ENCODE data around the gene ARHGAP21. TPM values are rescaled to one million over a fixed set of nuclear protein-coding genes. Genes with fewer than 3 reads are reported as not detected.
A peak's percentile ranks its signal among the peaks of the same experiment; 100 is the strongest.

The ARHGAP21 gene
- total RNA-seq, 2 donors from 2014 or later: 38.9 to 44.2 TPM

DNA sequence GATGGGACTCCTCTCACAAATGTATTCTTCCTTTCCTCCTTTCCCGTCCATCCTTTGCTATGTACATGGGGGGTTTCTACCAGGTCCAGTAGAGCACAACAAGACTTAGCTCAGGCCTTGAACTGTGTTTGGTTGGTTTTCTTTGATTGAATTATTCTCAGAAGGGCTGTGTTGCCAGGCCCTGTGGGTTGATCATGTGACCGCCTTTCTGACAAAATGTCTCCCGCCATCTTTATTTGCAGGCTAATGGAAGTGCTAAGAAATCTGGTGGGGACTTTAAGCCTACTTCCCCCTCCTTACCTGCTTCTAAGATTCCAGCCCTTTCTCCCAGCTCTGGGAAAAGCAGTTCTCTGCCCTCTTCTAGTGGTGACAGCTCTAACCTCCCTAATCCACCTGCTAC, 178.1 kb downstream of the ARHGAP21 start:
- DNase-seq (no peak), ATAC-seq (no peak)
- intact Hi-C loops (cut with DNase I): no loop called here
- no peaks in the 10 kb centered on the region for H3K27me3 ChIP-seq
- TF ChIP-seq, protein P1, sequence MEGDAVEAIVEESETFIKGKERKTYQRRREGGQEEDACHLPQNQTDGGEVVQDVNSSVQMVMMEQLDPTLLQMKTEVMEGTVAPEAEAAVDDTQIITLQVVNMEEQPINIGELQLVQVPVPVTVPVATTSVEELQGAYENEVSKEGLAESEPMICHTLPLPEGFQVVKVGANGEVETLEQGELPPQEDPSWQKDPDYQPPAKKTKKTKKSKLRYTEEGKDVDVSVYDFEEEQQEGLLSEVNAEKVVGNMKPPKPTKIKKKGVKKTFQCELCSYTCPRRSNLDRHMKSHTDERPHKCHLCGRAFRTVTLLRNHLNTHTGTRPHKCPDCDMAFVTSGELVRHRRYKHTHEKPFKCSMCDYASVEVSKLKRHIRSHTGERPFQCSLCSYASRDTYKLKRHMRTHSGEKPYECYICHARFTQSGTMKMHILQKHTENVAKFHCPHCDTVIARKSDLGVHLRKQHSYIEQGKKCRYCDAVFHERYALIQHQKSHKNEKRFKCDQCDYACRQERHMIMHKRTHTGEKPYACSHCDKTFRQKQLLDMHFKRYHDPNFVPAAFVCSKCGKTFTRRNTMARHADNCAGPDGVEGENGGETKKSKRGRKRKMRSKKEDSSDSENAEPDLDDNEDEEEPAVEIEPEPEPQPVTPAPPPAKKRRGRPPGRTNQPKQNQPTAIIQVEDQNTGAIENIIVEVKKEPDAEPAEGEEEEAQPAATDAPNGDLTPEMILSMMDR (IDR thresholded peaks at IDR 0.05): no peak
- no peak for TF ChIP-seq POLR2A (IDR thresholded peaks at IDR 0.05)
- H3K4me1 ChIP-seq: no peaks in the 10 kb centered on the region
- no peak overlapping the region for H3K4me3 ChIP-seq
- H3K27ac ChIP-seq: no peak overlapping the region
- WGBS, 2 donors: 85 to 98% methylated on average over 3 of the region's 3 CpGs
- H3K36me3 ChIP-seq (replicated peaks in 1 of 2; ENCODE audit: insufficient read depth in 1 of 2, low read depth in 2 of 2): peaks cover 0 to 11% of the 10 kb centered on the region in 2 donors
- H3K9me3 ChIP-seq: no peaks in the 10 kb centered on the region

DNA sequence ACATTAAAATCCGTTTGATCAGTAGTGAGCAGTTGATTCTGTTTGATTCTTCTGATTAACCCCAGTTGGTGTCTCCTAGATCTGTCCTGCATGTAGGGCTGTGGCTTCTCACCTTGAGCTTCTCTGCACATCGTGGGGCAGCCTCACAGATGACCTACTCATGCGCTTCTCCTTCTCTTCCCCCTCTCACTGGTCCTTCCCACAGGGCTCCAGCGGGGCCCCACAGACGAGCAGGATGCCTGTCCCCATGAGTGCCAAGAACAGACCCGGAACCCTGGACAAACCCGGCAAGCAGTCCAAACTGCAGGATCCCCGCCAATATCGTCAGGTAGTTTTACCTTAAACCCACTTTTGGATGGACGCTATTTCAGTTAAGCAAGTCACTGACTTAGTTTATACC, 178.9 kb downstream of the ARHGAP21 start:
- H3K27me3 ChIP-seq: no peaks in the 10 kb centered on the region
- H3K4me3 ChIP-seq: no peak overlapping the region
- H3K36me3 ChIP-seq (replicated peaks in 1 of 2; ENCODE audit: insufficient read depth in 1 of 2, low read depth in 2 of 2): peaks cover 0 to 14% of the 10 kb centered on the region in 2 donors
- 92 to 94% methylated on average over 10 of the region's 10 CpGs for WGBS, 2 donors
- no peak for ATAC-seq
- no peak overlapping the region for H3K27ac ChIP-seq
- no peak for DNase-seq
- H3K9me3 ChIP-seq: no peaks in the 10 kb centered on the region
- TF ChIP-seq, protein P1 (IDR thresholded peaks at IDR 0.05): no peak
- no peak for TF ChIP-seq POLR2A (IDR thresholded peaks at IDR 0.05)
- no peaks in the 10 kb centered on the region for H3K4me1 ChIP-seq
- intact Hi-C loops (cut with DNase I): no loop called here

DNA sequence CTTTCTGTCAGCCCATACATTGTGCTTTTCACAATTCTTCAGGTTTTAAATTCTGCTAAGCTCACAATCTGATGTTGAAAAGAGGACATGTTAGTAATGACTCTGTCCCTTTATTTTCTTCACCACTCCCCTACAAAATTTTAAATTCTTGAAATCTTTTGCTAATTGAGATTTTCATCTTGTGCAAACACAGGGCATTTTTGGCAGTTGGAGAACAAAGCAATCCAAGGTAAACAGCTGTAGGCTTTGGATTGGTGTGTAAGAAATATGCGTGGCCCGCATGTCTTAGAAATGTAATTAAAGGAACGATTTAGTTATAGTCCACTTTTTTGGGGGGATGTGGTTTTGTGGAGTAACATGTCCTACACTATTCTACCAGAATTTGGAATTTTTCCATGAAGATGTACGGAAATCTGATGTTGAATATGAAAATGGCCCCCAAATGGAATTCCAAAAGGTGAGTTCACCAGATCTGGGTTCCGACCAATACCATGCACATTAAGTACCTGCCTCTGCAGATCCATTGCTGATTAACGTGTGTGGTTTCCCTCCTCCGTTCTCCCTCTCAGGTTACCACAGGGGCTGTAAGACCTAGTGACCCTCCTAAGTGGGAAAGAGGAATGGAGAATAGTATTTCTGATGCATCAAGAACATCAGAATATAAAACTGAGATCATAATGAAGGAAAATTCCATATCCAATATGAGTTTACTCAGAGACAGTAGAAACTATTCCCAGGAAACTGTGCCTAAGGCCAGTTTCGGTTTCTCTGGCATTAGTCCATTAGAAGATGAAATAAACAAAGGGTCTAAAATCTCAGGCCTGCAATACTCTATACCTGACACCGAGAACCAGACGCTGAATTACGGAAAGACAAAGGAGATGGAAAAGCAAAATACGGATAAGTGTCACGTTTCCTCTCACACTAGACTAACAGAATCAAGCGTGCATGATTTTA, 181.1 kb downstream of the ARHGAP21 start:
- intact Hi-C loops (cut with DNase I): no loop called here
- H3K27ac ChIP-seq: no peak overlapping the region
- 80 to 86% methylated on average over 14 of the region's 14 CpGs for WGBS, 2 donors
- H3K9me3 ChIP-seq: no peaks in the 10 kb centered on the region
- TF ChIP-seq, protein P1 (IDR thresholded peaks at IDR 0.05): no peak
- H3K27me3 ChIP-seq: no peaks in the 10 kb centered on the region
- DNase-seq (no peak), ATAC-seq (no peak)
- H3K4me3 ChIP-seq: no peak overlapping the region
- no peaks in the 10 kb centered on the region for H3K4me1 ChIP-seq
- peaks cover 0 to 18% of the 10 kb centered on the region in 2 donors for H3K36me3 ChIP-seq (replicated peaks in 1 of 2; ENCODE audit: insufficient read depth in 1 of 2, low read depth in 2 of 2)

DNA sequence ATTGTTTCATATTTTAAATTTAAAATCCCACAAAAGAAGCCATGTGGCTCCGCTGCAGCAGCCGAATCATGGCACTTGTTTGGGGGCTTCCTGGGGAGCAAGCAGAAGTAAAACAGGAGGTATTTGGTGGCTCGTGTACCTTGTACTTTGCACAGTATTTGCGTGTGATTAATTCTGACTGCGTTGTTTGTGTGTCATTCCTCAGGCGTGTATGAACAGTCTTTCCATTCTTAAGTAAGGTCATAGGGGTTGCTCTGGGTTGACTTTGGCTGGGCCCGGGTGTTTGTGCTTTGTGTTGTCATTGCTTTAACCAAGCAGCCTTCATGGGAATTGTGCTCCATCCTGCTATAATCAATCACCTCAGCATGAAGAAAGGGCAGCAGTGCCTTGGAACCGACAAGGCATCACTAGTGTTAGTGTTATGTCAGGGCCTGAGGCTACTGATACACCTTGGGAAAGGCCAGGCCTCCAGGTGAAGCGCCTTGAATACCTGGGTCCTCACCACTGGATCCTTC, 182.4 kb downstream of the ARHGAP21 start:
- ATAC-seq (peak; percentile 82), DNase-seq (peak in 3 of 4 donors; percentile 15 to 40 (median 25))
- Histone ChIP-seq H3K4me1 (no peaks in the 10 kb centered on the region), H3K4me3 (no peak overlapping the region), H3K27ac (no peak overlapping the region), H3K36me3 (replicated peaks in 1 of 2; ENCODE audit: insufficient read depth in 1 of 2, low read depth in 2 of 2) (peaks cover 0 to 18% of the 10 kb centered on the region in 2 donors), H3K9me3 (no peaks in the 10 kb centered on the region), H3K27me3 (no peaks in the 10 kb centered on the region)
- intact Hi-C loops (cut with DNase I): no loop called here
- TF ChIP-seq, protein P1 (IDR thresholded peaks at IDR 0.05): no peak
- no peak for TF ChIP-seq POLR2A (IDR thresholded peaks at IDR 0.05)
- WGBS, 2 donors: 61% methylated on average over 9 of the region's 9 CpGs
